Measurements from ENCODE around the gene FLNA. TPM values are rescaled to one million over a fixed set of nuclear protein-coding genes. Genes with fewer than 3 reads are reported as not detected.

The FLNA gene
- total RNA-seq, 1 experiment from 2014 or later, result 920 TPM

DNA sequence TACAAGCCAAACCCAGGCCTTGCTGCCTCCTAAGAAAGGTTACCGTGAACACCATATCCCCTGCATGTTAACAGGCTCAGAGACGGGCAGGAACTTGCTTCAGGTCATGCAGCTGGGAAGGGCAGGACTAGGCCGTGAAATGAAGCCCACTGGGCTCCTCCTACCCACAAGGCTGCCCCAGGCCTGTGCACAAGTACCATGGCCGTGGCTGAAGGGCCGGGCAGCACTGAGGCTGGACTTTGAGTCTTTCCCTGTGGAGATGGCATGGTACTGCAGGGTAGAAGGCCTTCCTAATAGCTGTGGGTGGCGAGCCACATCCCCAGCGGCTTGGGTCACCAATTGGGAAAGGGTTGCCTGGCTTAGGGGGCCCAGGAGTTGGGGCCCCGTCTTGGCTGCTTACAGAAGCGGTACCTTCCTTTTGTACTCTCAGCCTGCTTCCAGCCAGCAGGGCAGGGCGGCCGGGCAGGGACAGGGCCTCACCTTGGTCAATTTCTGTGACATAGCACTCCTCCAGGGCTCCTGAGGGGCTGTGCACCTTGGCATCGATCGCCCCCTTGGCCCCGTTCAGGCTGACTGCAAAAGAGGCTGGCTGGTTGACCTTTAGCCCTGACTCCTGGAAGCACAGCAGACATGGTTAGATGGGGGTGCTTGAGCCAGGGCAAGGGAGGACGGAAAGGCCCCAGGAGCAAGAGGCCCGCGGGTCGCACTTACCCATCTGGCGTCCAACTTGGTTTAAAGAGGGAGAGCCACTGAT lies 23.8 kb downstream of the FLNA start:
- in situ Hi-C loops (cut with HindIII; ENCODE audit: low pct_unique_long_range_greater_than_20kb, low sequenced_read_pairs), result no loop called here
- H3K36me3 ChIP-seq (ENCODE audit: control insufficient read depth, insufficient read depth, low read length), result no peaks in the 10 kb centered on the region; the same call in 1 of the 2 replicates

DNA sequence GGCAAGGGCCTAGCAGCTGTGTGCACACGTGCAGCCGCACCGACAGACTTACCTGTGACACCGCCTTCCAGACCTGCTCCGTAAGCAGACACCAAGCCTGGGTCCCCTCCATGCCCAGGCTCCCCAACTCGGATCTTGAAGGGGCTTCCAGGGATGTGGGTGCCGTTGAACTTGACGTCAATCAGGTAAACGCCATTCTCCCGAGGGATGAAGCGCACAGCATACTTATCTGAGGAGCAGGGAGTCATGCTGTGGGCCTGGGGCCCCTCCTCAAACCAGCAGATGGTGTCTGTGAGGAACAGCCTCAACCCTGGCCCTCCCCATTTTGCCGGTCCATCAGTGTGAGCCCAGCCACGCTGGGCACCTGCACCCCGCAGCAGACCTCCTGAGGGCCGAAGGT lies 24.5 kb downstream of the FLNA start:
- H3K4me1 ChIP-seq (ENCODE audit: control insufficient read depth, insufficient read depth, low read length), result peaks cover 14% of the 10 kb centered on the region
- ATAC-seq (no peak), DNase-seq (ENCODE audit: low read depth, low spot score) (no peak)
- POLR2A ChIA-PET, result no interaction called here
- H3K36me3 ChIP-seq (ENCODE audit: control insufficient read depth, insufficient read depth, low read length), result no peaks in the 10 kb centered on the region; the same call in 1 of the 2 replicates
- no peak overlapping the region for H3K27ac ChIP-seq (ENCODE audit: low read length)
- CTCF ChIA-PET, result no interaction called here
- H3K9me3 ChIP-seq (ENCODE audit: control insufficient read depth, insufficient read depth, low read depth, low read length), result no peaks in the 10 kb centered on the region
- H3K4me3 ChIP-seq (ENCODE audit: low read depth in 2 of 2, low read length in 2 of 2), result no peak overlapping the region
- TF ChIP-seq TCF7L2 (IDR thresholded peaks at IDR 0.05; ENCODE audit: low read depth, low read length), result no peak
- TF ChIP-seq POLR2AphosphoS5 (IDR thresholded peaks at IDR 0.05; ENCODE audit: low read depth, low read length), result no peak
- no peak for TF ChIP-seq SIN3A (IDR thresholded peaks at IDR 0.05; ENCODE audit: borderline replicate concordance, insufficient read depth, low read depth, low read length)
- TF ChIP-seq, protein P1, sequence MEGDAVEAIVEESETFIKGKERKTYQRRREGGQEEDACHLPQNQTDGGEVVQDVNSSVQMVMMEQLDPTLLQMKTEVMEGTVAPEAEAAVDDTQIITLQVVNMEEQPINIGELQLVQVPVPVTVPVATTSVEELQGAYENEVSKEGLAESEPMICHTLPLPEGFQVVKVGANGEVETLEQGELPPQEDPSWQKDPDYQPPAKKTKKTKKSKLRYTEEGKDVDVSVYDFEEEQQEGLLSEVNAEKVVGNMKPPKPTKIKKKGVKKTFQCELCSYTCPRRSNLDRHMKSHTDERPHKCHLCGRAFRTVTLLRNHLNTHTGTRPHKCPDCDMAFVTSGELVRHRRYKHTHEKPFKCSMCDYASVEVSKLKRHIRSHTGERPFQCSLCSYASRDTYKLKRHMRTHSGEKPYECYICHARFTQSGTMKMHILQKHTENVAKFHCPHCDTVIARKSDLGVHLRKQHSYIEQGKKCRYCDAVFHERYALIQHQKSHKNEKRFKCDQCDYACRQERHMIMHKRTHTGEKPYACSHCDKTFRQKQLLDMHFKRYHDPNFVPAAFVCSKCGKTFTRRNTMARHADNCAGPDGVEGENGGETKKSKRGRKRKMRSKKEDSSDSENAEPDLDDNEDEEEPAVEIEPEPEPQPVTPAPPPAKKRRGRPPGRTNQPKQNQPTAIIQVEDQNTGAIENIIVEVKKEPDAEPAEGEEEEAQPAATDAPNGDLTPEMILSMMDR (IDR thresholded peaks at IDR 0.05), result no peak
- TF ChIP-seq, protein P2, sequence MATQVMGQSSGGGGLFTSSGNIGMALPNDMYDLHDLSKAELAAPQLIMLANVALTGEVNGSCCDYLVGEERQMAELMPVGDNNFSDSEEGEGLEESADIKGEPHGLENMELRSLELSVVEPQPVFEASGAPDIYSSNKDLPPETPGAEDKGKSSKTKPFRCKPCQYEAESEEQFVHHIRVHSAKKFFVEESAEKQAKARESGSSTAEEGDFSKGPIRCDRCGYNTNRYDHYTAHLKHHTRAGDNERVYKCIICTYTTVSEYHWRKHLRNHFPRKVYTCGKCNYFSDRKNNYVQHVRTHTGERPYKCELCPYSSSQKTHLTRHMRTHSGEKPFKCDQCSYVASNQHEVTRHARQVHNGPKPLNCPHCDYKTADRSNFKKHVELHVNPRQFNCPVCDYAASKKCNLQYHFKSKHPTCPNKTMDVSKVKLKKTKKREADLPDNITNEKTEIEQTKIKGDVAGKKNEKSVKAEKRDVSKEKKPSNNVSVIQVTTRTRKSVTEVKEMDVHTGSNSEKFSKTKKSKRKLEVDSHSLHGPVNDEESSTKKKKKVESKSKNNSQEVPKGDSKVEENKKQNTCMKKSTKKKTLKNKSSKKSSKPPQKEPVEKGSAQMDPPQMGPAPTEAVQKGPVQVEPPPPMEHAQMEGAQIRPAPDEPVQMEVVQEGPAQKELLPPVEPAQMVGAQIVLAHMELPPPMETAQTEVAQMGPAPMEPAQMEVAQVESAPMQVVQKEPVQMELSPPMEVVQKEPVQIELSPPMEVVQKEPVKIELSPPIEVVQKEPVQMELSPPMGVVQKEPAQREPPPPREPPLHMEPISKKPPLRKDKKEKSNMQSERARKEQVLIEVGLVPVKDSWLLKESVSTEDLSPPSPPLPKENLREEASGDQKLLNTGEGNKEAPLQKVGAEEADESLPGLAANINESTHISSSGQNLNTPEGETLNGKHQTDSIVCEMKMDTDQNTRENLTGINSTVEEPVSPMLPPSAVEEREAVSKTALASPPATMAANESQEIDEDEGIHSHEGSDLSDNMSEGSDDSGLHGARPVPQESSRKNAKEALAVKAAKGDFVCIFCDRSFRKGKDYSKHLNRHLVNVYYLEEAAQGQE (IDR thresholded peaks at IDR 0.05; ENCODE audit: insufficient read depth in 1 of 2, low read depth in 2 of 2, low read length in 1 of 2), result no peak
- H3K27me3 ChIP-seq (ENCODE audit: control insufficient read depth, insufficient read depth, low read length), result no peaks in the 10 kb centered on the region
- in situ Hi-C loops (cut with HindIII; ENCODE audit: low pct_unique_long_range_greater_than_20kb, low sequenced_read_pairs), result no loop called here
- BruUV-seq (replicated peaks), result no TSS peak
- intact Hi-C loops (cut with micrococcal nuclease; ENCODE audit: unreplicated experiment), result no loop called here

More for the DNA sequence above, 23.8 kb downstream of the FLNA start:
- H3K27ac ChIP-seq (ENCODE audit: low read length), result no peak overlapping the region
- H3K27me3 ChIP-seq (ENCODE audit: control insufficient read depth, insufficient read depth, low read length), result no peaks in the 10 kb centered on the region
- DNase-seq (ENCODE audit: low read depth, low spot score) (no peak), ATAC-seq (no peak)
- no TSS peak for BruUV-seq (replicated peaks)
- intact Hi-C loops (cut with micrococcal nuclease; ENCODE audit: unreplicated experiment), result no loop called here
- H3K9me3 ChIP-seq (ENCODE audit: control insufficient read depth, insufficient read depth, low read depth, low read length), result no peaks in the 10 kb centered on the region
- ChIA-PET CTCF (interaction anchor here (0.5 to 0.6 kb wide), 3 partner anchors 23 to 254 kb away, joined by 3 to 7 read pairs (median 5); no protein-coding TSS in a partner anchor), POLR2A (no interaction called here)
- H3K4me1 ChIP-seq (ENCODE audit: control insufficient read depth, insufficient read depth, low read length), result peaks cover 14% of the 10 kb centered on the region
- no peak overlapping the region for H3K4me3 ChIP-seq (ENCODE audit: low read depth in 2 of 2, low read length in 2 of 2)
- TF ChIP-seq, protein P1 (IDR thresholded peaks at IDR 0.05), result no peak
